GM19452 (cell line): ENCODE data around the gene CNKSR3.
"Not testable (repeated sequence)": the region's sequence is repeated elsewhere in the genome, so short reads cannot be mapped to it uniquely, and the experiment has no call there.

ENCODE experiments used
- ATAC-seq: cut with Tn5 transposase; IDR thresholded peaks from one replicate; pipeline ENCODE4 v1.9.1; 2021; ENCODE audit not compliant: unreplicated experiment

CNKSR3 gene

DNA sequence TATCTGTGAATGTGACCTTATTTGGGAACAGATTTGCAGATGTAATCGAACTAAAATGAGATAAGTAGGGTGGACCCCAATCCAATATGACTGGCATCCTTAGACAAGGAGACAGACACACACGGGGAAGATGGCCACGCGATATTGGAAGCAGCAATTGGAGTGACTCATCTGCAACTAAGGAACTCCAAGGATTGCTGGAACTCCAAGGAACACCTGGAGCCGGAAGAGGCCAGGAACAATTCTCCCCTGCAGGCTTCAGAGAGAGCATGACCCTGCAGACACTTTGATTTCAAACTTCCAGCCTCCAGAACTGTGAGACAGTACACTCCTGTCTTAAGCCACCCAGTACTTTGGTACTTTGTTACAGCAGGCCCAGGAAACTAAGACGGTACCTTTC is 19.5 kb upstream of the CNKSR3 start:
- ATAC-seq, result no peak

DNA sequence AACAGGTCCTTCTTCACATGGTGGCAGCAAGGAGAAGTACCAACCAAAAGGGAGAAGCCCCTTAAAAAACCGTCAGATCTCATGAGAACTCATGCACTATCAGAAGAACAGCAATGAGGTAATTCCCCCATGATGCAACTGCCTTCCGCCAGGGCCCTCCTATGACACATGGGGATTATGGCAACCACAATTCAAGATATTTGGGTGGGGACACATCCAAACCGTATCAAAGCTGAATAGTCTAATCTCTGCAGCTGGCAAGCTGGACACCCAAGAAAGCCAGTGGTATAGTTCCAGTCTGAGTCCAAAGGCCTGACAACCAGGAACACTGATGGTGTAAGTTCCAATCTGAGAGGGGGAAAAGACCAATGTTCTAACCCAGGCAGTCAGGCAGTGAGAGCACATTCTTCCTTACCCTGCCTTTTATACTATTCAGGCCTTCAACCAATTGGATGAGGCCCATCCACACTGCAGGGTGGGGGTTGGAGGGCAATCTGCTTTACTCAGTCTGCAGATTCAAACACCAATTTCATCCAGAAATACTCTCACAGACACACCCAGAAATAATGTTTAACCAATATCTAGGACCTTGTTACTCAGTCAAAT is 17.9 kb upstream of the CNKSR3 start:
- ATAC-seq, result no peak

DNA sequence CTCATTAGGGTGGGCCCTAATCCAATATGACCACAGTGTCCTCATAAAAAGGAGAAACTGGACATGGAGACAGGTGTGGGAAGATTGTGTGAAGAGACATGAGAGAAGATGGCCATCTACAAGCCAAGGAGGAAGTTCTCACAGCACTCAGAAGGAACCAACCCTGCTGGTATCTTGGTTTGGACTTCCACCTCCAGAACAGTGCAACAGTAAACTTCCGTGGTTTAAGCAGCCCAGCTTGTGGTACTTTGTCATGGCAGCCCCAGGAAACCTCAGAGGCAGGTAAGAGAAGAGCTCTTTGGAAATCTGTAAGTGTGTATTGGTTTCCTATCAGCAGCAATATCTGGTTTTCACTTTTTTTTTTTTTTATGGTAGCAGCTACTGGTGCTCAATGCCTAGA is 16.5 kb upstream of the CNKSR3 start:
- no peak for ATAC-seq

DNA sequence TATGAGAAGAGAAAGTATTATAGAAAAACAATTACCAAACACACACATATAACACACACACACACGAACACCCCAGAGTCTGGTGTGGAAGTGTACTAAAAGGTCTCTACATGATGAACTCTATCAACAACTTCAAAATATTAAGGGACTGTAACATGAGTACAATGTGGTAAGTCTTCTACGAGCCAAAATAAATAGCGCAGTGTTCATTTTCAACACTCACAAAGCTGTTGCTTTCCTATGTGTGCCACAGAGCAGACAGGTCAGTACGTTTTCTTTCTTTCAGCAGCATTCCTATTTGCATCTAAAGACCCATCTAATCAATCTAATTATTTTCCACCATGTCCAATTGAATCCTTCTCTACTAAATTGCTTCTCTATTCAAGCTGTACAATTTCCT is 12.1 kb upstream of the CNKSR3 start:
- no peak for ATAC-seq

DNA sequence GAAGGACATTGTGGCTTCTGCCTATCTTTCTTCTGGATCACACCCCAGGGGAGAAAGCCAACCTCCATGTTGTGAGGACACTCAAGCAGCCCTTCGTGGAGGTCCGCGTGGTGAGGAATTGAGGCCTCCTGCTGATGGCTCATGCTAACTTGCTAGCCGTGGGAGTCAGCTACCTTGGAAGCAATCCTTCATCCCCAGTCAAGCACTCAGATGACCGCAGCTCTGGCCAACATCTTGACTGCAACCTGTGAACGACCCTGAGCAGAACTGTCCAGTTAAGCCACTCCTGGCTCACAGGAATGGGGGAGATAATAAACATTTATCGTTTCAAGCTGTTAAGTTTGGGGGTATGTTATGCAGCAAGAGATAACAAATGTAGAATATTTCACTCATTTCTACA is 10.9 kb upstream of the CNKSR3 start:
- ATAC-seq, result no peak

DNA sequence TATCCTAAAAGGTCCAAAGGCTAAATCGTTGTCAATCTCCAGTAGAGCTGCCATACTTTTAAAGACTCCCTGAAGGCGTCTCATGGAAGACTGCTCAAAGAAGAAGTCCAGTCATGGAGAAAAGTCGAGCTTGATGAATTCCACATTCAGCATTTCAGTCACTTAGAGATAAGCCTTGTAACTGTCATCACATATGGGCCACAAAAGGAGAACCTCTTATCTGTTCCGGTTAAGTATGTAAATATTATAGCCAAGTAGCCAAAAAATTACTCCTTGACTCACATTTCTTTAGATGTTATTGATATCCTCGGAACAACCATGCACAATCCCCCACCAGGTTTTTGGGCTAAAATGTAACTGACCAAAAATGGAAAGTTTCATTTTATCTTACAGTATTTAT is 9.8 kb upstream of the CNKSR3 start:
- no peak for ATAC-seq

DNA sequence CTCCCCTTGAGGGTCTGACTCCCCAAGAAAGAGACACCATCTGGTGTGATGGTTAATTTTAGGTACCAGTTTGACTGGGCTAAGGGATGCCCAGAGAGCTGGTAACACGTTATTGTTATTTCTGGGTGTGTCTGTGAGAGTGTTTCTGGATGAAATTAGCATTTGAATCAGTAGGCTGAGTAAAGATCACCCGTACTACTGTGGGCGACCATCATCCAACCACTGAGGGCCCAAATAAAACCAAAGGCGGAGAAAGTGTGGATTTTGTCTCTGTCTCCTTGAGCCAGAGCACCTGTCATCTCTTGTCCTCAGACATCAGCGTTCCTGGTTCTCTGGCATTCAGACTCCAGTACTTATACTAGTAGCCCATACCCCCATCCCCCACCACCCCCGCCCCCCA is 7.9 kb upstream of the CNKSR3 start:
- ATAC-seq, result no peak

DNA sequence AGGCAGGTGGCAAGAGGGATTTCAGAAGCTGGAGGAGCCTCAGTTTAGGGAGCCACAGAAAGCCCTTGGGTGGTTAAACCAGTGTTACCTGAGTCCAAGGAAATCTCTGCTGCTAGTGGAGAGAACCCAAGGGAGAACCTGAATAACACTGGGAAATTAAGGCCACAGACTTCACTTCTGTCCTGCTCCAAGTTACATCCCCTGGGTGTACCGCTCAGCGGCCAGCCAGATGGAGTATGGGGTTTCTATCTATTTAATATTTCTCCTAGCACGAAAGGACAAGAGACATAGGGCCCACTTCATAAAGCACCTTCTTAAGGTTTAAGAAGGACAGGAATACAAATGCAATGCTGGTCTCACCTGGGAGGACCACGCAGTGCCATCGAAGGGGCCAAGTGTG is 5.8 kb upstream of the CNKSR3 start:
- ATAC-seq, result no peak

DNA sequence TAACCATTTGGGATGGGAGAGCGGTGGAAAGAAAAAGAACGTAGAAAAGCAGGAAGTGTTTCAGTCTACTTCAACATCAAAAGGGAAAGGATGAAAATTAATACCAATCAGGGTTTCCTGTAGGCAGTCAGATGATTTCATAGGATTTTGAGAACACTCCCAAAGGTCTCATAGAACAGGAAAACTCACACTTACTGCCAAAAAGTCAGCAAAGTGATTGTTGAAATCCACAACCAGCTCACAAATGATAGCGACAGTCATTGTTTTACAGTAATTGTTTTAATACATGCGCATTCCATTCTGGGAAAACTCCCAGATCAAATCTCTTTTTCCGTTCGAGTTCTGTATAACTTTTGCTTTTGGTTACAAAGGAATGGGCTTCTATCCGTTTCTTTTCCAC is 5.3 kb upstream of the CNKSR3 start:
- no peak for ATAC-seq

DNA sequence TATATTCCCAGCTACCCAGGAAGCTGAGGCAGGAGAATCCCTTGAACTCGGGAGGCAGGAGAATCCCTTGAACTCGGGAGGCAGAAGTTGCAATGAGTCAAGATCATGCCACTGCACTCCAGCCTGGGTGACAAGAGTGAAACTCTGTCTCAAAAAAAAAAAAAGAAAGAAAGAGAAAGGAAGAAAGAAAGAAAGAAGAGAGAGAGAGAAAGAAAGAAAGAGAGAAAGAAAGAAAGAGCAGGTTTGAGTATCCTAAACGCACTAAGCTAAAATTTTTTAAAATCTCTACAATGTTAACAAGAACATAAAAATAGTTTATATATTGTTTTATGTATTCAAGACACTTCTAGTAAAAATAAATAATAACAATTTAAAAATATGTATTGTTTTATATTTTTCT is 4.6 kb upstream of the CNKSR3 start:
- ATAC-seq, result not testable (repeated sequence)

DNA sequence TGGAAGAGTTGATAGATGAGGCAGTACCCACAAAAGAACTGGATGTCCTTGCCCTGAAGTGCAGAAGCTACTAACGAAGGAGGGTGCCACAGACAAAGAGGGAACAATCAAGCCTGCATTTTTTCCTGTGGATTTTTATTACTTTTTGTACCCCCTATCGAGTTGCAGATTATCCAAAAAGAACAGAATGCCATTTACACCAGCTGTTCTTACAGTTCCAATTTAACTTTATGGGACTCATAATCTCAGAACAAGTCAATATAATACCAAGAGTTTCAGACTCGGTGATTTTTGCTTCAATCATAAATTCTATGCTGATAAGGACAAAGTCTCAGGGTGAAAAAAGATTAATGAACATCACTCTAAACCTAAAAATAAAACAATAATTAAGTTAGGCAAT is 4.0 kb upstream of the CNKSR3 start:
- ATAC-seq, result no peak

DNA sequence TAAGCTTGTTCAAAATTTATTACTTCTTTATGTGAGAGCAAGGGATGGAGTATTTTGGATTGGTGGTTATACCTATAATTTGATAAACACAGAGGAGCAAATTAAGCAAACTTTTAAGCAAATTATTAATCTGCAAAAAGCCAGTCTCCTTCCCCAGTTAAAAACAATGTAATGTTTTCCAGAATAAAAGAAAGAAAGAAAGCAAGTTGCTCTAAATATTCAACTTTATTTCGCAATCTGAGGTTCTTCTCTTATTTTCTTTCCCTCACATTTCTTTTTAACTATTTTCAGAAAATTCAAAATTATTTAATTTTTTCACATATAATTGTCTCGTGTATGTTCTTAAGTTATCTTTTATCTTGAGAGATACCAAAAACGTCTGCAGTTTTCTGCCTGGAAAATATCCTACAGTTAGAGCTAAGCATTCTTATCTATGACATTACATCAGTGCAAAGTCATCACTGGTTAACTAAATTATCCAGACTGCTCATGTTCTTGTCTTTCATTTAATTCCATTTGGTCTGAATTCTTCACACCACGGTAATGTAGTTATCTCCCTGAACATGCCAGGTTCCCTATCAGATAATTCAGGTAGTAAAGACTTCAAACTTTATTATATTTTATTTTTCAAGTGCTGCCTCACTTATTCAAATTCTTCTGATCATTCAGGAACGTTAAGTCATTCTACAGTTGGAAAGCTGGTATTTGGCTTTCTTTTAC is 3.3 kb upstream of the CNKSR3 start:
- ATAC-seq, result no peak

DNA sequence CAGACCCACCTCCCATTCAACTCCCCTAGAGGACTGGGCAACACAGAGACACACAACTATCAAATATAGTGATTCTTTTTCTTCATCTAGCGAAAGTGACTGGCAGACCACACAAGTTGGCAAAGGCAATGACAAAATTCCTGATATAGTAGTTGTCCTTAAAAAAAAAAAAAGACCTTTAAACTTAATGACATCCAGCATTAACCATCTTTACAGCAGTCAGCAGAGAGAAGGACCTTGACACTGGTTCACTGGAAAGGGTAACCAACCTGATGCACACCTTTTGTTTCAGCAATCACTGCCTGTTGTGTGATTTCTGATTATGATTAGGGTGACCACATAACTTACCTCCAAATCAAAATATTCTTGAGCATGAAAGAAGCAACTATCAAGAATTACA is 1.7 kb upstream of the CNKSR3 start:
- no peak for ATAC-seq

DNA sequence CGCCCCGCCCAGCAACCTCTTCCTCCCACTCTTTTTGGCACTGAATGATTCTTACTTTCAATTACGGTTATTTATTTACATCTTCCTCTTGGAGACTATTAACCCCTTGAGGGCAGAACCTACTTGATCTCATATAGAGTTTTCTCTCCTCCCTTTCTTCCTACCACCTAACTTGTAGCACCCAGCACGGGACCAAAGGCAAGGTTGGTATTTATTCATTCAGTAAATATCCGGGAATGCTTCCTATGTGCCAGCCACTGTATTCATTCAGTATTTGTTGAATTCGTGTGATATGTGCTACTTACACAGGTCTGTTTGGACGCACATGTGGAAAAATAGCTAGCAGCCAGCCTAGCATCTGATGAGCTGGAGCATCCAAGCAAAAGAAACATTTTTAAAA is 1.3 kb upstream of the CNKSR3 start:
- ATAC-seq, result no peak

DNA sequence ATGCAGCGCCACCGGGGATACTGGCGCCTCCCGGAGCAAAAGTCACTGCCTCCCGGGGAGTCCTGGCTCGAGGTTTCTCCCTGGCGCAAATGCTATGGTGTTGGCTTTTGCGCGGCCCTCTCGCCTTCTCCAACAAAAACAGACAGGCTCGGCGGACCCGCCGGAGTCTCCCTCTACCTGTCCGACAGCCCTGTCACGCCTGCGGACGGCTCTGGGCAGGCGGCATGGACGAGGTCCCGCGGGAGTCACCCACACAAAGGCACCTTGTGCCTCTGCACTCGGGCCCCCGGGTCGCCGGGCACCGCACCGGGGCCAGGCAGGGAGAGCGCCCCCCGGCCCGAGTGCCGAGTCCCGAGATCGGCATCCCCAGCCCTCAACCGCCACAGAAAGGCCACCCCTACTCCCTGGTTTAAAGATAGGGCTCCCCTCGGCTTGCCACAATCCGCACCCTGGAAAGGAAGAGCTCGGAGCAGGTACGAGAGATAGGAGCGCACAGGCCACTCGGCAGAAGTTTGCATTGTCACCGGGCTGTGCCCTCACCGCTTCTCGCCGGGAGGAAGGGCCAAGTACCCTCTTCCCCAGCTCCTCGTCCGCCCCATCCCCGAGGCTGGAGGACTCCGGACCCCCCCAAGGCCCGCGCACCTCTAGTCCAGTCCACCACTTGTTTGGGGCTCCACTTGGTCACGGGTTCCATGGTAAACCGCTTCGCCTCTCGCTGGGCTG is 903 bp downstream of the CNKSR3 start:
- peak; percentile 31 for ATAC-seq

DNA sequence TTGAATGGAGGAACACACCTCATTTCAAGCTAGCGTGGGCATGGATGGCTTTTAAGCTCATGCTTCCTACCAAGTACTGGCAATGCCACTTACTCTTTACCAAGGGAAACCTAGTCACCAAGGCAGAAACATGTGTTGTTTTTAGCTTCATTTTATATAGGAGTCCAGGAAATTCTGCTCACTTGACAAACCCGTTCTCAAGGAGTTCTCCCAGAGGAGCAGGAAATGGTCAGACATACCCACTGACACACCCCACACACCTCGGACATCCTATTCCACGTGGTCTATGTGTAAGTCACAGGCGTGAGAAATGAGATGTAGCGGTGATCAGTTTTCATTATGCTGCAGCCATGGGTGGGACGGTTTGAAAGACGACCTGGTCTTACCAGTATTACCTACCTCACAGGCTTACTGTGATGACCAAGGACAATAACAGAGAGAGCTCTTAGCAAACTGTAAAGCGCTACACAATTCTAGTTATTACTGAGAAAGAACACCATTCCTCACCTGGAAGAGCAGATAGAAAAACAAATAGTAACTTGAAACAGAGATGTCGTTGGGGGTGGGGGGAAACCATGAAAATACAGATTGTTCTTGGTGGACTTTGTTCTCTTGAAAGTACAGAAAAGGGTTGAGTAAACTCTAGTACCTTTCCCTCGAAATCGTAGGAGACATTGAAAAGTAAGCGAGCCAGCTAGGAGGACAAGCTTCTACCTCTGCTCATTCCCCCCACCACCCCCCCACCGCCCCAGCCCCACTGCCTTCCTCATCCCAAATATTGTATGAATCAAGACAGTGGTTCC is 1.7 kb downstream of the CNKSR3 start:
- ATAC-seq, result no peak

DNA sequence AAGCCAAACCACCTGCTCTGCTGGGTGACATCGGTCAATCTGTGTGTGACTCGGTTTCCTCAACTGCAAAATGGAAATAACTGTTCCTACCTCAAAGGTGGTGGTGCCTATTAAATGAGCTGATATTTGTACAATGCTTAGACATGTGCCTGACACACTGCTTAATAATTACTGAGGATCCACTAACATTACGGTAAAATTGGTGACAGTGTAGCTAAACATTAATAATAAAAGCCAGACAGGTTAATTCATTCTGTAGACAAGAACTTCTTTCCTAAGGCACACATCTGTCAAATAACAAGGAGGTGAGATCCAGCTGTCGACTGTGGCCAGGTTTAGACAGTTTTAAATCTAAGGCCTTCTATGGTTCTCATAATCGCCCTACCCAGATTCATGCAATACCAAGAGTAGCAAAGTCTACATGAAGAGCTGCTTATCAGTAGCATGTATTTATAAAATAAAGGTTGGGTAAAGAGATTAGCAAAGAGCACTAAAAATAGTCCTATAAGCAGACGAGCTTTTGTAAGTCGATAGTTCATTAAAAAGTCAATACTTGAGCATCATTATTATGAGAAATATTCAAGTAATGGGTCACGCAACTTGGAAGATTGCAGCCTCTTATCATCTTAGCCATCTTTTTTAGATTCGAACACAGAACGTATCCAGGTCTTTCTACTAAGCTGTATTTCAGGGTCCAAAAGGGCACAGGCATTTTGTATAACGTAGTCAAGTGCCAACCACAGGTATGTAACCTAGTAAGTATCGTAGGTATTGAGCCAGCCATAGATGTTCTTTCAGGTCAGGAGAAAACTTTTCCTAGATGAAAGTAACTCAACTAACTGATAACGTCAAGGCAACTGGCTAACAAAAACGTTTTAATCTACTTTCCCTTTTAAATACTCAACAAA is 3.2 kb downstream of the CNKSR3 start:
- no peak for ATAC-seq

DNA sequence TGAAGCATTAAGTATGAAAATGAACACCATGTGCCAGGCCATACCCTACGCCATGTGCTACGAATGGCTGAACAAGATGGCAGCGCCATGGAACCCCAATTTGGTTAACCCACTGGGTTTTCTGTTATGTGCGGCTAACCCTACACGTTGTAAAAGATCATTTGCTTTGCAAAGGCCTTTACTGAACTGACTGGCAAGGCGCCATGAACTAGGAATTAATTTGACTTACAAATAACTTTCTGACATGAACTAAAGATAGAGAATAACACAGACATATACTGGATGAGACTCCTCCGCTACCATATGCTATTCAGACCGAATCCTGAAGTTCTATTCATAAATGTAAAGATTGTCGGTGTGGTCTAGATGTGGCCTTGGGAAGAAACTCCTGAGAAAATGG is 3.9 kb downstream of the CNKSR3 start:
- ATAC-seq, result no peak

DNA sequence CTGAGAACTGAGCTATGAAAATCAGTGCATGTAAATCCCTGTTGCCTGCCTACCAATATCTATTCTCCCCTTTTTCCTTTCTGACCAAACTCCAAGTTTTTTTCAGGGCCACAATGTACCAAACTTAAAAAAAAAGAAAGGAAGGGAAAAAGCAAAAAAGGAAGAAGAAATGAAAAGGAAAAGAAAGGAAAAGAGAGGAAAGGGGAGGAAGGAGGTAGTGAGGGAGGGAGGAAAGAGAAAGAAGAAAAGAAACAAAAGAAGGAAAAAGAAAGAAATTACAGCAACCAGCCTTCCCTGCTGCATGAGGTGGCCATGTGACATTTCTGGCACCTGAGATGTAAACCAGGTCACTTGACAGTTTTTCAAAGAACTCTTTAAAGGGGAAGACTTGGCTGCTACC is 4.4 kb downstream of the CNKSR3 start:
- no peak for ATAC-seq

DNA sequence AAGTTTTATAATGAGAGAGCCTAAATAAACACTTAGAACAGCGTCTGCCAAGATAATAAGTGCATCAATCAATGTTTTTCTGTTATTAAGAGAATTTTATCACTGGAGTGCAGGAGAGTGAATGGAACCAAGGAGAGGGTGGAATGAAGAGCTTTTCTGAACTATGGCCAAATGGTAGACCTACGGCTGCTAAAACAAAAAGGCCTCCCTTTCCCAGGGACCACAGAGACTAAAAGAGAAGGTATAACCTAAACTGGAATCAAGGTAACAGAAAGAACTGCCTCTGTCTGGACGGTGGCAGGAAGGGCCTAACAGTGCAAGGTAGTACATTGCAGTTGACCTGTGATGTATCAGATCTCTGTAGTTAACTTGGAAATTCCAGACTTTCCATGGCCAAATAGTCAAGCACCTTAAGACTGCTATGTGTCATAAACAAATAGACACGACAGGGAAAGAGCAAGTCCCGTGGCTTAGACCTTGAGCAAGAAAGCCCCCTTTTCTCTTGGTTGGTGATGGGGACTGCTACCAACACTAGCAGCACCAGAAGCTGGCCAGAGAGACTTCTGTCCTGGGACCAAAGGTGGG is 5.5 kb downstream of the CNKSR3 start:
- no peak for ATAC-seq
